ENCODE results near the gene GNG12.

The GNG12 gene

GRCh38 chr1:67761730-67762129 is 71.5 kb downstream of the GNG12 start:
- Histone ChIP-seq H3K4me1 (ENCODE audit: control insufficient read depth in 5 of 5, insufficient read depth in 5 of 5, low read length in 5 of 5) (peaks cover 0 to 18% (median 18%) of the 10 kb centered on the region in 5 donors), H3K4me3 (ENCODE audit: low read depth in 1 of 5, low read length in 5 of 5) (no peak overlapping the region), H3K9me3 (ENCODE audit: control insufficient read depth in 5 of 5, low read length in 5 of 5) (no peaks in the 10 kb centered on the region), H3K9ac (ENCODE audit: low read length in 5 of 5) (no peak overlapping the region), H3K27me3 (ENCODE audit: control insufficient read depth in 5 of 5, insufficient read depth in 4 of 5, low read length in 5 of 5) (no peaks in the 10 kb centered on the region), H3K36me3 (ENCODE audit: control insufficient read depth in 5 of 5, insufficient read depth in 5 of 5, low read length in 5 of 5) (no peaks in the 10 kb centered on the region), H3K27ac (ENCODE audit: low read depth, low read length) (no peak overlapping the region)

GRCh38 chr1:67761091-67761490 is 72.2 kb downstream of the GNG12 start:
- Histone ChIP-seq H3K9ac (ENCODE audit: low read length in 5 of 5) (no peak overlapping the region), H3K9me3 (ENCODE audit: control insufficient read depth in 5 of 5, low read length in 5 of 5) (no peaks in the 10 kb centered on the region), H3K27ac (ENCODE audit: low read depth, low read length) (no peak overlapping the region), H3K36me3 (ENCODE audit: control insufficient read depth in 5 of 5, insufficient read depth in 5 of 5, low read length in 5 of 5) (no peaks in the 10 kb centered on the region), H3K4me3 (ENCODE audit: low read depth in 1 of 5, low read length in 5 of 5) (no peak overlapping the region), H3K4me1 (ENCODE audit: control insufficient read depth in 5 of 5, insufficient read depth in 5 of 5, low read length in 5 of 5) (peaks cover 0 to 15% (median 12%) of the 10 kb centered on the region in 5 donors), H3K27me3 (ENCODE audit: control insufficient read depth in 5 of 5, insufficient read depth in 4 of 5, low read length in 5 of 5) (no peaks in the 10 kb centered on the region)

GRCh38 chr1:67760030-67760821 is 73.0 kb downstream of the GNG12 start:
- H3K9me3 ChIP-seq (ENCODE audit: control insufficient read depth in 5 of 5, low read length in 5 of 5), result no peaks in the 10 kb centered on the region
- H3K27me3 ChIP-seq (ENCODE audit: control insufficient read depth in 5 of 5, insufficient read depth in 4 of 5, low read length in 5 of 5), result no peaks in the 10 kb centered on the region
- H3K36me3 ChIP-seq (ENCODE audit: control insufficient read depth in 5 of 5, insufficient read depth in 5 of 5, low read length in 5 of 5), result no peaks in the 10 kb centered on the region
- H3K4me3 ChIP-seq (ENCODE audit: low read depth in 1 of 5, low read length in 5 of 5), result no peak overlapping the region
- H3K9ac ChIP-seq (ENCODE audit: low read length in 5 of 5), result no peak overlapping the region
- H3K27ac ChIP-seq (ENCODE audit: low read depth, low read length), result no peak overlapping the region
- H3K4me1 ChIP-seq (ENCODE audit: control insufficient read depth in 5 of 5, insufficient read depth in 5 of 5, low read length in 5 of 5), result peaks cover 0 to 15% (median 12%) of the 10 kb centered on the region in 5 donors

- H3K9ac ChIP-seq (ENCODE audit: low read length in 5 of 5), result no peak overlapping the region
- no peak overlapping the region for H3K27ac ChIP-seq (ENCODE audit: low read depth, low read length)
- H3K9me3 ChIP-seq (ENCODE audit: control insufficient read depth in 5 of 5, low read length in 5 of 5), result no peaks in the 10 kb centered on the region
- H3K27me3 ChIP-seq (ENCODE audit: control insufficient read depth in 5 of 5, insufficient read depth in 4 of 5, low read length in 5 of 5), result no peaks in the 10 kb centered on the region
- H3K4me3 ChIP-seq (ENCODE audit: low read depth in 1 of 5, low read length in 5 of 5), result no peak overlapping the region
- H3K4me1 ChIP-seq (ENCODE audit: control insufficient read depth in 5 of 5, insufficient read depth in 5 of 5, low read length in 5 of 5), result peaks cover 0 to 15% (median 12%) of the 10 kb centered on the region in 5 donors
- no peaks in the 10 kb centered on the region for H3K36me3 ChIP-seq (ENCODE audit: control insufficient read depth in 5 of 5, insufficient read depth in 5 of 5, low read length in 5 of 5)
Observed at GRCh38 chr1:67759692-67760029, 73.6 kb downstream of the GNG12 start.

- Histone ChIP-seq H3K9ac (ENCODE audit: low read length in 5 of 5) (no peak overlapping the region), H3K36me3 (ENCODE audit: control insufficient read depth in 5 of 5, insufficient read depth in 5 of 5, low read length in 5 of 5) (no peaks in the 10 kb centered on the region), H3K9me3 (ENCODE audit: control insufficient read depth in 5 of 5, low read length in 5 of 5) (no peaks in the 10 kb centered on the region), H3K4me1 (ENCODE audit: control insufficient read depth in 5 of 5, insufficient read depth in 5 of 5, low read length in 5 of 5) (peaks cover 0 to 18% (median 12%) of the 10 kb centered on the region in 5 donors), H3K4me3 (ENCODE audit: low read depth in 1 of 5, low read length in 5 of 5) (no peak overlapping the region), H3K27me3 (ENCODE audit: control insufficient read depth in 5 of 5, insufficient read depth in 4 of 5, low read length in 5 of 5) (no peaks in the 10 kb centered on the region), H3K27ac (ENCODE audit: low read depth, low read length) (no peak overlapping the region)
Observed at GRCh38 chr1:67759066-67759465, 74.2 kb downstream of the GNG12 start.

- Histone ChIP-seq H3K9ac (ENCODE audit: low read length in 5 of 5) (no peak overlapping the region), H3K27me3 (ENCODE audit: control insufficient read depth in 5 of 5, insufficient read depth in 4 of 5, low read length in 5 of 5) (no peaks in the 10 kb centered on the region), H3K27ac (ENCODE audit: low read depth, low read length) (no peak overlapping the region), H3K4me1 (ENCODE audit: control insufficient read depth in 5 of 5, insufficient read depth in 5 of 5, low read length in 5 of 5) (peaks cover 0 to 22% (median 18%) of the 10 kb centered on the region in 5 donors), H3K36me3 (ENCODE audit: control insufficient read depth in 5 of 5, insufficient read depth in 5 of 5, low read length in 5 of 5) (no peaks in the 10 kb centered on the region), H3K9me3 (ENCODE audit: control insufficient read depth in 5 of 5, low read length in 5 of 5) (no peaks in the 10 kb centered on the region), H3K4me3 (ENCODE audit: low read depth in 1 of 5, low read length in 5 of 5) (no peak overlapping the region)
Observed at GRCh38 chr1:67755619-67756018, 77.6 kb downstream of the GNG12 start.

GRCh38 chr1:67755160-67755559 is 78.1 kb downstream of the GNG12 start:
- H3K4me1 ChIP-seq (ENCODE audit: control insufficient read depth in 5 of 5, insufficient read depth in 5 of 5, low read length in 5 of 5), result peaks cover 0 to 24% (median 21%) of the 10 kb centered on the region in 5 donors

GRCh38 chr1:67754526-67754920 is 78.7 kb downstream of the GNG12 start:
- Histone ChIP-seq H3K9me3 (ENCODE audit: control insufficient read depth in 5 of 5, low read length in 5 of 5) (no peaks in the 10 kb centered on the region), H3K4me3 (ENCODE audit: low read depth in 1 of 5, low read length in 5 of 5) (no peak overlapping the region), H3K9ac (ENCODE audit: low read length in 5 of 5) (no peak overlapping the region), H3K4me1 (ENCODE audit: control insufficient read depth in 5 of 5, insufficient read depth in 5 of 5, low read length in 5 of 5) (peaks cover 0 to 24% (median 20%) of the 10 kb centered on the region in 5 donors), H3K36me3 (ENCODE audit: control insufficient read depth in 5 of 5, insufficient read depth in 5 of 5, low read length in 5 of 5) (no peaks in the 10 kb centered on the region), H3K27me3 (ENCODE audit: control insufficient read depth in 5 of 5, insufficient read depth in 4 of 5, low read length in 5 of 5) (no peaks in the 10 kb centered on the region), H3K27ac (ENCODE audit: low read depth, low read length) (no peak overlapping the region)

More at GRCh38 chr1:67755160-67755559, 78.1 kb downstream of the GNG12 start:
- H3K4me3 ChIP-seq (ENCODE audit: low read depth in 1 of 5, low read length in 5 of 5), result no peak overlapping the region
- H3K27me3 ChIP-seq (ENCODE audit: control insufficient read depth in 5 of 5, insufficient read depth in 4 of 5, low read length in 5 of 5), result no peaks in the 10 kb centered on the region
- H3K27ac ChIP-seq (ENCODE audit: low read depth, low read length), result no peak overlapping the region
- no peaks in the 10 kb centered on the region for H3K36me3 ChIP-seq (ENCODE audit: control insufficient read depth in 5 of 5, insufficient read depth in 5 of 5, low read length in 5 of 5)
- H3K9me3 ChIP-seq (ENCODE audit: control insufficient read depth in 5 of 5, low read length in 5 of 5), result no peaks in the 10 kb centered on the region
- H3K9ac ChIP-seq (ENCODE audit: low read length in 5 of 5), result no peak overlapping the region

GRCh38 chr1:67753776-67754525 is 79.3 kb downstream of the GNG12 start:
- Histone ChIP-seq H3K9ac (ENCODE audit: low read length in 5 of 5) (no peak overlapping the region), H3K4me1 (ENCODE audit: control insufficient read depth in 5 of 5, insufficient read depth in 5 of 5, low read length in 5 of 5) (peaks cover 0 to 30% (median 24%) of the 10 kb centered on the region in 5 donors), H3K36me3 (ENCODE audit: control insufficient read depth in 5 of 5, insufficient read depth in 5 of 5, low read length in 5 of 5) (no peaks in the 10 kb centered on the region), H3K9me3 (ENCODE audit: control insufficient read depth in 5 of 5, low read length in 5 of 5) (no peaks in the 10 kb centered on the region), H3K27me3 (ENCODE audit: control insufficient read depth in 5 of 5, insufficient read depth in 4 of 5, low read length in 5 of 5) (no peaks in the 10 kb centered on the region), H3K27ac (ENCODE audit: low read depth, low read length) (no peak overlapping the region), H3K4me3 (ENCODE audit: low read depth in 1 of 5, low read length in 5 of 5) (no peak overlapping the region)

GRCh38 chr1:67752306-67752705 is 81.0 kb downstream of the GNG12 start:
- no peaks in the 10 kb centered on the region for H3K27me3 ChIP-seq (ENCODE audit: control insufficient read depth in 5 of 5, insufficient read depth in 4 of 5, low read length in 5 of 5)
- peaks cover 0 to 41% (median 31%) of the 10 kb centered on the region in 5 donors for H3K4me1 ChIP-seq (ENCODE audit: control insufficient read depth in 5 of 5, insufficient read depth in 5 of 5, low read length in 5 of 5)
- no peak overlapping the region for H3K4me3 ChIP-seq (ENCODE audit: low read depth in 1 of 5, low read length in 5 of 5)
- no peaks in the 10 kb centered on the region for H3K9me3 ChIP-seq (ENCODE audit: control insufficient read depth in 5 of 5, low read length in 5 of 5)
- H3K36me3 ChIP-seq (ENCODE audit: control insufficient read depth in 5 of 5, insufficient read depth in 5 of 5, low read length in 5 of 5), result no peaks in the 10 kb centered on the region
- no peak overlapping the region for H3K9ac ChIP-seq (ENCODE audit: low read length in 5 of 5)
- H3K27ac ChIP-seq (ENCODE audit: low read depth, low read length), result no peak overlapping the region

Measured in subcutaneous abdominal adipose tissue (tissue), 5 donors.